SU-DHL-6 (cell line): Measurements from ENCODE around the gene LEMD2.

Source experiments
- H2AFZ ChIP-seq: fragments of 200-600 bp; sonication (generic); 2 replicates; pipeline ENCODE4 v1.6.1; 2014; ENCODE audit warnings: low read depth, mild to moderate bottlenecking, moderate library complexity, mixed read lengths, antibody characterized with exemption, low read length; ENCODE audit not compliant: severe bottlenecking
- H3F3A ChIP-seq: fragments of 200-600 bp; shearing (Covaris generic); 2 replicates; pipeline ENCODE4 v1.6.0; 2016; ENCODE audit warnings: antibody characterized with exemption, mild to moderate bottlenecking; ENCODE audit not compliant: insufficient read depth
- H3K27ac ChIP-seq: fragments of 200-600 bp; sonication (generic); 2 replicates; pipeline ENCODE4 v1.5.1; 2016; ENCODE audit warnings: low read depth, mild to moderate bottlenecking, low read length, moderate library complexity, mixed read lengths
- H3K27me3 ChIP-seq: fragments of 200-600 bp; sonication (generic), shearing (Covaris generic); 2 replicates; pipeline ENCODE4 v1.6.0; 2014; ENCODE audit warnings: mild to moderate bottlenecking, low read length
- H3K36me3 ChIP-seq: fragments of 200-600 bp; sonication (generic); 2 replicates; pipeline ENCODE4 v1.6.1; 2014; ENCODE audit warnings: mild to moderate bottlenecking, low read length, mixed read lengths
- H3K4me2 ChIP-seq: fragments of 300-600, 200-600 bp; shearing (Covaris generic), sonication (generic); 2 replicates; pipeline ENCODE4 v1.6.0; 2014; ENCODE audit warnings: low read length, low read depth, mild to moderate bottlenecking; ENCODE audit not compliant: poor library complexity, severe bottlenecking
- H3K4me3 ChIP-seq: fragments of 200-600 bp; sonication (generic); 2 replicates; pipeline ENCODE4 v1.5.1; 2014; ENCODE audit warnings: antibody characterized with exemption, low read length, mild to moderate bottlenecking, mixed read lengths; ENCODE audit not compliant: insufficient read depth, poor library complexity, severe bottlenecking
- H3K79me2 ChIP-seq: fragments of 200-600 bp; sonication (generic); 2 replicates; pipeline ENCODE4 v1.6.1; 2014; ENCODE audit warnings: mild to moderate bottlenecking, low read length, moderate library complexity; ENCODE audit not compliant: insufficient read depth
- H3K9ac ChIP-seq: fragments of 200-600 bp; sonication (generic); 2 replicates; pipeline ENCODE4 v1.7.0; 2014; ENCODE audit warnings: mild to moderate bottlenecking, low read length
- H3K9me2 ChIP-seq: fragments of 200-600 bp; sonication (generic); replicated peaks from 2 replicates; pipeline ENCODE4 v1.6.1; 2014; ENCODE audit warnings: low read length; ENCODE audit not compliant: insufficient read depth
- H3K9me3 ChIP-seq: fragments of 200-600 bp; sonication (generic); 2 replicates; pipeline ENCODE4 v1.6.1; 2014; ENCODE audit warnings: low read length, mixed read lengths; ENCODE audit not compliant: insufficient read depth
- H4K20me1 ChIP-seq: fragments of 200-600 bp; sonication (generic); 2 replicates; pipeline ENCODE4 v1.6.1; 2014; ENCODE audit warnings: low read depth, mild to moderate bottlenecking, antibody characterized with exemption, low read length, moderate library complexity, mixed read lengths
- CTCF ChIP-seq: fragments of 200-600 bp; sonication (generic); IDR thresholded peaks from one replicate; pipeline ENCODE4 v1.5.1; 2017; ENCODE audit warnings: antibody characterized with exemption, mild to moderate bottlenecking, low read length, moderate library complexity; ENCODE audit not compliant: insufficient read depth, poor library complexity, severe bottlenecking
- EZH2phosphoT487 ChIP-seq: fragments of 200-600 bp; sonication (generic), shearing (Covaris generic); conservative IDR thresholded peaks from 2 replicates; pipeline ENCODE4 v1.6.1; 2018; ENCODE audit warnings: mild to moderate bottlenecking, antibody characterized with exemption, low read length, moderate library complexity, mixed read lengths

LEMD2 gene

GRCh38 chr6:33803571-33804053, 14.7 kb upstream of the LEMD2 start, which contains the start of gene MLN:
Gene MLN (minus strand): TSS chr6:33804003. CDS start chr6:33801163, 2,840 bp downstream.
- Histone ChIP-seq H3K9ac (no peak within 1 kb of the TSS), H4K20me1 (no peaks in the 10 kb centered on the region), H3K27me3 (no peaks in the 10 kb centered on the region), H2AFZ (no peak within 1 kb of the TSS), H3F3A (no peaks in the 10 kb centered on the region), H3K79me2 (no peaks in the 10 kb centered on the region), H3K4me3 (no peak within 1 kb of the TSS), H3K9me3 (no peaks in the 10 kb centered on the region), H3K9me2 (no peaks in the 10 kb centered on the region), H3K27ac (no peak within 1 kb of the TSS), H3K36me3 (no peaks in the 10 kb centered on the region), H3K4me2 (no peak within 1 kb of the TSS)
- TF ChIP-seq EZH2phosphoT487: no peak

- no peak overlapping the region for H2AFZ ChIP-seq
- no peak overlapping the region for H3K9ac ChIP-seq
- TF ChIP-seq CTCF (no peak), EZH2phosphoT487 (no peak)
- no peak overlapping the region for H3K4me3 ChIP-seq
- no peaks in the 10 kb centered on the region for H3F3A ChIP-seq
- H3K79me2 ChIP-seq: no peaks in the 10 kb centered on the region
- H3K4me2 ChIP-seq: no peak overlapping the region
- no peaks in the 10 kb centered on the region for H3K9me3 ChIP-seq
- no peaks in the 10 kb centered on the region for H3K36me3 ChIP-seq
- H4K20me1 ChIP-seq: no peaks in the 10 kb centered on the region
- H3K27me3 ChIP-seq: no peaks in the 10 kb centered on the region
- no peak overlapping the region for H3K27ac ChIP-seq
- no peaks in the 10 kb centered on the region for H3K9me2 ChIP-seq
Observed at GRCh38 chr6:33802186-33802958, 13.4 kb upstream of the LEMD2 start.

GRCh38 chr6:33801611-33802010, 12.7 kb upstream of the LEMD2 start:
- H3K4me2 ChIP-seq: no peak overlapping the region
- H3K4me3 ChIP-seq: no peak overlapping the region
- H3K27me3 ChIP-seq: no peaks in the 10 kb centered on the region
- H3K9me2 ChIP-seq: no peaks in the 10 kb centered on the region
- H2AFZ ChIP-seq: no peak overlapping the region
- no peak overlapping the region for H3K9ac ChIP-seq
- H3K79me2 ChIP-seq: no peaks in the 10 kb centered on the region
- no peaks in the 10 kb centered on the region for H3F3A ChIP-seq
- no peaks in the 10 kb centered on the region for H3K36me3 ChIP-seq
- no peaks in the 10 kb centered on the region for H4K20me1 ChIP-seq
- TF ChIP-seq CTCF (no peak), EZH2phosphoT487 (no peak)
- H3K9me3 ChIP-seq: no peaks in the 10 kb centered on the region
- H3K27ac ChIP-seq: no peak overlapping the region

GRCh38 chr6:33800248-33800969, 11.5 kb upstream of the LEMD2 start:
- Histone ChIP-seq H3K9me2 (no peaks in the 10 kb centered on the region), H3F3A (no peaks in the 10 kb centered on the region), H3K4me3 (no peak overlapping the region), H3K4me2 (no peak overlapping the region), H3K27ac (no peak overlapping the region), H4K20me1 (no peaks in the 10 kb centered on the region), H3K36me3 (no peaks in the 10 kb centered on the region), H3K79me2 (no peaks in the 10 kb centered on the region), H3K9ac (no peak overlapping the region), H2AFZ (no peak overlapping the region), H3K9me3 (no peaks in the 10 kb centered on the region), H3K27me3 (no peaks in the 10 kb centered on the region)
- no peak for TF ChIP-seq EZH2phosphoT487
- no peak for TF ChIP-seq CTCF
